Prostate gland (tissue), 2 donors: ENCODE data around the gene PARK7.
A peak's percentile ranks its signal among the peaks of the same experiment; 100 is the strongest.

Experiments
- CTCF ChIP-seq, 4 experiments: fragments of 200-600 bp in 2 of 4; fragments of 450-650 bp in 2 of 4; sonication (generic) in 2 of 4; IDR thresholded peaks; 1 replicate in 3 of 4; 2 replicates in 1 of 4; pipeline ENCODE4 v1.5.1; 2016 to 2019; ENCODE audit warnings: antibody characterized with exemption in 4 of 4, mild to moderate bottlenecking in 2 of 4, moderate library complexity in 2 of 4
- POLR2A ChIP-seq: fragments of 450-650 bp; IDR thresholded peaks from one replicate; pipeline ENCODE4 v1.6.1; 2016; ENCODE audit warnings: antibody characterized with exemption, mild to moderate bottlenecking
- POLR2AphosphoS5 ChIP-seq: sonication (generic); formaldehyde crosslinking; IDR thresholded peaks from one replicate; pipeline ENCODE4 v1.6.1; 2017; ENCODE audit warnings: antibody characterized with exemption

- TF ChIP-seq POLR2AphosphoS5 (peak; percentile 91), POLR2A (peak; percentile 100), CTCF (IDR thresholded peaks at IDR 0.05) (peak in 2 of 4 experiments; percentile 39 to 49)
These were observed 64.9 kb downstream of the PARK7 start, which contains the start of gene ERRFI1 for GRCh38 chr1:8026153-8026975.
